HepG2 (cell line): ENCODE results near the gene PDILT. TPM values are rescaled to one million over a fixed set of nuclear protein-coding genes. Genes with fewer than 3 reads are reported as not detected.
A peak's percentile ranks its signal among the peaks of the same experiment; 100 is the strongest.
"Not testable (repeated sequence)": the region's sequence is repeated elsewhere in the genome, so short reads cannot be mapped to it uniquely, and the experiment has no call there.

Experiments used
- ATAC-seq: fragments of 200-7000 bp; cut with Tn5 transposase; 3 replicates; pipeline ENCODE4 v1.9.1; 2020; ENCODE audit warnings: mild to moderate bottlenecking, moderate library complexity
- BruUV-seq: library from RNA; stranded (reverse); fragments of 400-500 nt; replicated peaks from 2 replicates; lab custom pipeline; 2021; lab: Mats Ljungman, UMichigan
- CTCF ChIA-PET: fragments of 300-600 bp; formaldehyde crosslinking; extraction: SDS; loops from one replicate; lab custom pipeline; 2021; ENCODE audit warnings: low total read pairs, inconsistent platforms, low intra/inter-chr PET ratio; lab: Yijun Ruan, JAX
- POLR2A ChIA-PET: fragments of 350-600 bp; sonication (Branson Sonifier 250); formaldehyde crosslinking; loops from one replicate; lab custom pipeline; 2020; ENCODE audit warnings: antibody characterized with exemption, inconsistent platforms; lab: Yijun Ruan, JAX
- DNase-seq: peaks from one replicate; pipeline ENCODE4 v3.0.0-alpha.2; 2015; ENCODE audit warnings: low spot score
- FAIRE-seq: peaks from 3 replicates; lab custom pipeline; 2011; peaks lifted over from hg19 to GRCh38; lab: Jason Lieb, UNC
- H2AFZ ChIP-seq: one replicate; pipeline ENCODE4 v1.6.1; 2011; ENCODE audit warnings: low read length, inconsistent platforms
- H3K27ac ChIP-seq: fragments of 300-600 bp; 3 replicates; pipeline ENCODE4 v1.8.0; 2011; ENCODE audit warnings: mixed run types, mild to moderate bottlenecking, mixed read lengths, low read length, inconsistent platforms; ENCODE audit not compliant: insufficient read depth; ENCODE audit errors: extremely low read length
- H3K27me3 ChIP-seq, 2 experiments: fragments of 200-600 bp in 1 of 2; 2 replicates in 1 of 2; 3 replicates in 1 of 2; pipeline versions ENCODE4 v1.6.0 to v1.8.0; 2011; ENCODE audit warnings: low read length in 2 of 2, mild to moderate bottlenecking in 2 of 2, moderate library complexity in 2 of 2, inconsistent platforms in 1 of 2; ENCODE audit not compliant: insufficient read depth in 2 of 2, control insufficient read depth in 1 of 2
- H3K36me3 ChIP-seq, 2 experiments: fragments of 200-600 bp in 1 of 2; replicated peaks in 1 of 2; 2 replicates in 1 of 2; 3 replicates in 1 of 2; pipeline versions ENCODE4 v1.5.1 to v1.8.0; 2011; ENCODE audit warnings: low read length in 2 of 2, inconsistent platforms in 1 of 2; ENCODE audit not compliant: insufficient read depth in 2 of 2, control insufficient read depth in 1 of 2
- H3K4me1 ChIP-seq: 2 replicates; pipeline ENCODE4 v1.5.1; 2012; ENCODE audit warnings: low read length, inconsistent platforms; ENCODE audit not compliant: insufficient read depth
- H3K4me2 ChIP-seq: 2 replicates; pipeline ENCODE4 v1.6.0; 2011; ENCODE audit warnings: low read depth, low read length, inconsistent platforms
- H3K4me3 ChIP-seq, 3 experiments: fragments of 200-600 bp in 1 of 3; sonication (generic), shearing (Covaris generic) in 1 of 3; replicated peaks in 1 of 3; 2 replicates each; pipeline ENCODE4 v1.5.1; 2011 to 2016; ENCODE audit warnings: low read length in 3 of 3, inconsistent platforms in 2 of 3, low read depth in 2 of 3, mild to moderate bottlenecking in 2 of 3, control low read depth in 1 of 3, mixed read lengths in 1 of 3; ENCODE audit not compliant: insufficient read depth in 1 of 3
- H3K79me2 ChIP-seq: one replicate; pipeline ENCODE4 v1.6.1; 2011; ENCODE audit warnings: low read length, inconsistent platforms; ENCODE audit not compliant: insufficient read depth
- H3K9ac ChIP-seq: 2 replicates; pipeline ENCODE4 v1.6.0; 2011; ENCODE audit warnings: mild to moderate bottlenecking, low read depth, low read length, inconsistent platforms; ENCODE audit not compliant: insufficient read depth
- H3K9me3 ChIP-seq: 2 replicates; pipeline ENCODE4 v1.5.1; 2012; ENCODE audit warnings: mild to moderate bottlenecking, low read length
- H4K20me1 ChIP-seq: 2 replicates; pipeline ENCODE4 v1.6.0; 2011; ENCODE audit warnings: inconsistent platforms, mild to moderate bottlenecking, low read length, moderate library complexity; ENCODE audit not compliant: insufficient read depth
- ELF3 ChIP-seq: IDR thresholded peaks from 2 replicates; pipeline ENCODE4 v1.6.1; 2016; ENCODE audit warnings: missing genetic modification reagents, missing compliant biosample characterization
- FOSL2 ChIP-seq: sonication (generic); formaldehyde crosslinking; IDR thresholded peaks from 2 replicates; pipeline ENCODE4 v1.4.0; 2020; ENCODE audit warnings: missing genetic modification reagents
- HMG20A ChIP-seq: IDR thresholded peaks from 2 replicates; pipeline ENCODE4 v1.6.1; 2016; ENCODE audit warnings: borderline replicate concordance
- KAT7 ChIP-seq: IDR thresholded peaks from 2 replicates; pipeline ENCODE4 v1.6.1; 2018; ENCODE audit warnings: borderline replicate concordance, missing compliant biosample characterization
- LCORL ChIP-seq, 2 experiments: fragments of 450-650 bp in 1 of 2; sonication (generic) in 1 of 2; formaldehyde crosslinking in 1 of 2; IDR thresholded peaks; 2 replicates each; pipeline versions ENCODE4 v1.5.0 to v1.6.1; 2017 to 2020; ENCODE audit warnings: antibody characterized with exemption in 1 of 2, missing genetic modification reagents in 1 of 2
- TBX3 ChIP-seq: fragments of 450-650 bp; IDR thresholded peaks from 2 replicates; pipeline ENCODE4 v1.6.1; 2017; ENCODE audit warnings: antibody characterized with exemption, mild to moderate bottlenecking, inconsistent platforms, borderline replicate concordance
- TEAD3 ChIP-seq: optimal IDR thresholded peaks from 2 replicates; pipeline ENCODE3; 2016; ENCODE audit warnings: borderline replicate concordance
- ZNF180 ChIP-seq: sonication (generic); formaldehyde crosslinking; IDR thresholded peaks from 2 replicates; pipeline ENCODE4 v1.4.0; 2020; ENCODE audit warnings: low read depth, missing genetic modification reagents, borderline replicate concordance
- ZNF788 ChIP-seq: sonication (generic); formaldehyde crosslinking; IDR thresholded peaks from 2 replicates; pipeline ENCODE4 v1.5.0; 2020; ENCODE audit warnings: mild to moderate bottlenecking, missing genetic modification reagents, borderline replicate concordance
- WGBS: methylation state at CpG from one replicate; pipeline ENCODE4 v1.1.6; 2017; ENCODE audit warnings: low lambda C conversion rate; 5-methylcytosine and 5-hydroxymethylcytosine counted together
- in situ Hi-C: cut with HindIII; loops from 2 replicates; pipeline ENCODE4 v1.10.0; 2017; ENCODE audit warnings: low pct_unique_long_range_greater_than_20kb; ENCODE audit not compliant: extremely low pct_ligation_motif_present
- intact Hi-C: fragments of 100-400 bp; cut with micrococcal nuclease; formaldehyde crosslinking; loops from one replicate; pipeline ENCODE4 v1.10.0; 2022; ENCODE audit not compliant: unreplicated experiment
- polyA plus RNA-seq, 8 experiments: library from polyadenylated mRNA; depleted of rRNA in 3 of 8; stranded (reverse) in 7 of 8; unstranded in 1 of 8; fragments of >200 nt; fragmentation: Illumina TruSeq in 4 of 8; extraction: Trizol in 4 of 8; gene quantifications; 2 replicates each; pipeline versions ENCODE4 v1.2.1 to v1.2.3, GENCODE V29; 2011 to 2016; ENCODE audit warnings: low read depth in 4 of 8, missing spikeins in 1 of 8, mixed read lengths in 1 of 8; ENCODE audit not compliant: insufficient read depth in 1 of 8
- total RNA-seq, 5 experiments: library from RNA; depleted of rRNA; stranded (reverse); fragments of >200 nt; fragmentation: Illumina TruSeq; extraction: Trizol; gene quantifications; 2 replicates each; pipeline ENCODE4 v1.2.3, GENCODE V29; 2016; ENCODE audit warnings: low read depth in 1 of 5
- TF ChIP-seq, protein P1 (sequence below): sonication (generic); formaldehyde crosslinking; IDR thresholded peaks from 2 replicates; pipeline ENCODE4 v1.5.1; 2020; ENCODE audit warnings: mild to moderate bottlenecking, missing genetic modification reagents, moderate library complexity
- TF ChIP-seq, protein P2 (sequence below): IDR thresholded peaks from 2 replicates; pipeline ENCODE4 v1.6.1; 2012; ENCODE audit warnings: inconsistent platforms
- TF ChIP-seq, protein P3 (sequence below): IDR thresholded peaks from 2 replicates; pipeline ENCODE4 v1.6.1; 2016; ENCODE audit warnings: low read depth

The PDILT gene
- total and polyA plus RNA-seq, 2 of the 13 experiments (the other 11 are each of a cell fraction or from before 2014, with no cell fraction given): not detected

- H3K4me2 ChIP-seq, ATAC-seq, POLR2A ChIA-PET, H3K27me3 ChIP-seq, H3K9ac ChIP-seq, H2AFZ ChIP-seq, in situ Hi-C loops, H3K79me2 ChIP-seq, CTCF ChIA-PET, H3K4me3 ChIP-seq, BruUV-seq, H4K20me1 ChIP-seq, DNase-seq, FAIRE-seq, H3K27ac ChIP-seq, H3K9me3 ChIP-seq, H3K36me3 ChIP-seq: not testable (repeated sequence)
- TF ChIP-seq, protein P1, sequence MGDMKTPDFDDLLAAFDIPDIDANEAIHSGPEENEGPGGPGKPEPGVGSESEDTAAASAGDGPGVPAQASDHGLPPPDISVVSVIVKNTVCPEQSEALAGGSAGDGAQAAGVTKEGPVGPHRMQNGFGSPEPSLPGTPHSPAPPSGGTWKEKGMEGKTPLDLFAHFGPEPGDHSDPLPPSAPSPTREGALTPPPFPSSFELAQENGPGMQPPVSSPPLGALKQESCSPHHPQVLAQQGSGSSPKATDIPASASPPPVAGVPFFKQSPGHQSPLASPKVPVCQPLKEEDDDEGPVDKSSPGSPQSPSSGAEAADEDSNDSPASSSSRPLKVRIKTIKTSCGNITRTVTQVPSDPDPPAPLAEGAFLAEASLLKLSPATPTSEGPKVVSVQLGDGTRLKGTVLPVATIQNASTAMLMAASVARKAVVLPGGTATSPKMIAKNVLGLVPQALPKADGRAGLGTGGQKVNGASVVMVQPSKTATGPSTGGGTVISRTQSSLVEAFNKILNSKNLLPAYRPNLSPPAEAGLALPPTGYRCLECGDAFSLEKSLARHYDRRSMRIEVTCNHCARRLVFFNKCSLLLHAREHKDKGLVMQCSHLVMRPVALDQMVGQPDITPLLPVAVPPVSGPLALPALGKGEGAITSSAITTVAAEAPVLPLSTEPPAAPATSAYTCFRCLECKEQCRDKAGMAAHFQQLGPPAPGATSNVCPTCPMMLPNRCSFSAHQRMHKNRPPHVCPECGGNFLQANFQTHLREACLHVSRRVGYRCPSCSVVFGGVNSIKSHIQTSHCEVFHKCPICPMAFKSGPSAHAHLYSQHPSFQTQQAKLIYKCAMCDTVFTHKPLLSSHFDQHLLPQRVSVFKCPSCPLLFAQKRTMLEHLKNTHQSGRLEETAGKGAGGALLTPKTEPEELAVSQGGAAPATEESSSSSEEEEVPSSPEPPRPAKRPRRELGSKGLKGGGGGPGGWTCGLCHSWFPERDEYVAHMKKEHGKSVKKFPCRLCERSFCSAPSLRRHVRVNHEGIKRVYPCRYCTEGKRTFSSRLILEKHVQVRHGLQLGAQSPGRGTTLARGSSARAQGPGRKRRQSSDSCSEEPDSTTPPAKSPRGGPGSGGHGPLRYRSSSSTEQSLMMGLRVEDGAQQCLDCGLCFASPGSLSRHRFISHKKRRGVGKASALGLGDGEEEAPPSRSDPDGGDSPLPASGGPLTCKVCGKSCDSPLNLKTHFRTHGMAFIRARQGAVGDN (CRISPR knock-in tag): 0 out of 2 replicates have a peak, but pooled peaks have one; percentile 14
- peaks cover 43% of the 10 kb centered on the region for H3K4me1 ChIP-seq
- 96% methylated on average over 7 of the region's 7 CpGs for WGBS
- intact Hi-C loops: loop anchor here (10.0 kb wide), 1 partner anchor 1325 kb away; no protein-coding TSS in a partner anchor
These were observed 25.0 kb upstream of the PDILT start for GRCh38 chr16:20429499-20429898.

- H3K27me3 ChIP-seq; in situ Hi-C loops; BruUV-seq; FAIRE-seq; H4K20me1 ChIP-seq; H3K4me3 ChIP-seq; H3K79me2 ChIP-seq; H2AFZ ChIP-seq; CTCF ChIA-PET; ATAC-seq; H3K36me3 ChIP-seq; POLR2A ChIA-PET; H3K9me3 ChIP-seq; TF ChIP-seq LCORL (CRISPR knock-in tag; IDR thresholded peaks at IDR 0.05): not testable (repeated sequence)
- DNase-seq: peak; percentile 42
- H3K4me1 ChIP-seq: peaks cover 64% of the 10 kb centered on the region
- H3K27ac ChIP-seq: peak overlapping the region; percentile 88
- WGBS: 16% methylated on average over 2 of the region's 2 CpGs
- peak overlapping the region; percentile 34 for H3K4me2 ChIP-seq
- intact Hi-C loops: loop anchor here (10.0 kb wide), 1 partner anchor 1323 kb away; no protein-coding TSS in a partner anchor
- peak overlapping the region; percentile 25; the same call in 1 of the 2 replicates for H3K9ac ChIP-seq
- TF ChIP-seq, protein P2, sequence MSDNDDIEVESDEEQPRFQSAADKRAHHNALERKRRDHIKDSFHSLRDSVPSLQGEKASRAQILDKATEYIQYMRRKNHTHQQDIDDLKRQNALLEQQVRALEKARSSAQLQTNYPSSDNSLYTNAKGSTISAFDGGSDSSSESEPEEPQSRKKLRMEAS: 0 out of 2 replicates have a peak, but pooled peaks have one; percentile 19
- TF ChIP-seq LCORL (IDR thresholded peaks at IDR 0.05) (peak; percentile 10; the same call in 1 of the 2 replicates), HMG20A (CRISPR knock-in tag) (0 out of 2 replicates have a peak, but pooled peaks have one; percentile 41), ELF3 (0 out of 2 replicates have a peak, but pooled peaks have one; percentile 8), FOSL2 (peak; percentile 65), ZNF180 (CRISPR knock-in tag) (0 out of 2 replicates have a peak, but pooled peaks have one; percentile 50), KAT7 (0 out of 2 replicates have a peak, but pooled peaks have one; percentile 57), TBX3 (0 out of 2 replicates have a peak, but pooled peaks have one; percentile 22), TEAD3 (CRISPR knock-in tag) (peak; percentile 89), ZNF788 (CRISPR knock-in tag) (0 out of 2 replicates have a peak, but pooled peaks have one; percentile 12)
- TF ChIP-seq, protein P3, sequence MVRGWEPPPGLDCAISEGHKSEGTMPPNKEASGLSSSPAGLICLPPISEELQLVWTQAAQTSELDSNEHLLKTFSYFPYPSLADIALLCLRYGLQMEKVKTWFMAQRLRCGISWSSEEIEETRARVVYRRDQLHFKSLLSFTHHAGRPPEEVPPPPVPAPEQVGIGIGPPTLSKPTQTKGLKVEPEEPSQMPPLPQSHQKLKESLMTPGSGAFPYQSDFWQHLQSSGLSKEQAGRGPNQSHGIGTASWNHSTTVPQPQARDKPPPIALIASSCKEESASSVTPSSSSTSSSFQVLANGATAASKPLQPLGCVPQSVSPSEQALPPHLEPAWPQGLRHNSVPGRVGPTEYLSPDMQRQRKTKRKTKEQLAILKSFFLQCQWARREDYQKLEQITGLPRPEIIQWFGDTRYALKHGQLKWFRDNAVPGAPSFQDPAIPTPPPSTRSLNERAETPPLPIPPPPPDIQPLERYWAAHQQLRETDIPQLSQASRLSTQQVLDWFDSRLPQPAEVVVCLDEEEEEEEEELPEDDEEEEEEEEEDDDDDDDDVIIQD: peak; percentile 48; the same call in 1 of the 2 replicates
These were observed 22.9 kb upstream of the PDILT start for GRCh38 chr16:20427401-20427797.
